Pulmonary artery endothelial cell (primary cell): ENCODE data around the gene RNASE8. TPM values are rescaled to one million over a fixed set of nuclear protein-coding genes. Genes with fewer than 3 reads are reported as not detected.
"Not testable (repeated sequence)": the region's sequence is repeated elsewhere in the genome, so short reads cannot be mapped to it uniquely, and the experiment has no call there.

Experiments
- DNase-seq: peaks from one replicate; pipeline ENCODE4 v3.0.0-alpha.2; 2011; ENCODE audit warnings: low read depth, low spot score
- total RNA-seq: library from RNA; depleted of rRNA; stranded (reverse); fragments of >200 nt; gene quantifications from 2 replicates; pipeline ENCODE4 v1.2.3, GENCODE V29; 2014

Gene RNASE8, protein sequence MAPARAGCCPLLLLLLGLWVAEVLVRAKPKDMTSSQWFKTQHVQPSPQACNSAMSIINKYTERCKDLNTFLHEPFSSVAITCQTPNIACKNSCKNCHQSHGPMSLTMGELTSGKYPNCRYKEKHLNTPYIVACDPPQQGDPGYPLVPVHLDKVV
- total RNA-seq: not detected in 2 replicates

DNA sequence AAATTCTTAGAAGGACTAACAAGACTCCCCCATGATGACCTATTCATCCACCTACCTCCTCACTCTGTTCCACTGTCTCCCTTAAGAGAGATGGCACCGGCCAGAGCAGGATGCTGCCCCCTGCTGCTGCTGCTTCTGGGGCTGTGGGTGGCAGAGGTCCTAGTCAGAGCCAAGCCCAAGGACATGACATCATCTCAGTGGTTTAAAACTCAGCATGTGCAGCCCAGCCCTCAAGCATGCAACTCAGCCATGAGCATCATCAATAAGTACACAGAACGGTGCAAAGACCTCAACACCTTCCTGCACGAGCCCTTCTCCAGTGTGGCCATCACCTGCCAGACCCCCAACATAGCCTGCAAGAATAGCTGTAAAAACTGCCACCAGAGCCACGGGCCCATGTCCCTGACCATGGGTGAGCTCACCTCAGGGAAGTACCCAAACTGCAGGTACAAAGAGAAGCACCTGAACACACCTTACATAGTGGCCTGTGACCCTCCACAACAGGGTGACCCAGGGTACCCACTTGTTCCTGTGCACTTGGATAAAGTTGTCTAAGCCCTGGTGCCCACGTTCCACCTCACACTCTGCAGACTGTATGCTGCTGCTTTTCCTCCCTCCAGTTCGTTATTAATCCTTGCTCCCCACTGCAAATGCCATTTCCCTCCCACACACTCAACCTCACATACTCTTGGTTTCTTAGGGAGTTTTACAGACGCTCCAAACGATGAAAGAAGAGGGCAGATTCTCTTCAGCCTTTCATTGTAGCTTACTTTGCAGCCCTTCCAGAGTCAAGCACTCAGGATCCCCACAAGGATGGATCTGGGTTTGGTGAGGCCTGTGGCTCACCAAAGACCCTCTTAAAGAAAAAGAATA lies at the start of gene RNASE8:
Gene RNASE8, plus strand, starts transcription at position 20 of the 873 bp plus-strand sequence. Its CDS starts 71 bp downstream, at position 91.
- no peak for DNase-seq

DNA sequence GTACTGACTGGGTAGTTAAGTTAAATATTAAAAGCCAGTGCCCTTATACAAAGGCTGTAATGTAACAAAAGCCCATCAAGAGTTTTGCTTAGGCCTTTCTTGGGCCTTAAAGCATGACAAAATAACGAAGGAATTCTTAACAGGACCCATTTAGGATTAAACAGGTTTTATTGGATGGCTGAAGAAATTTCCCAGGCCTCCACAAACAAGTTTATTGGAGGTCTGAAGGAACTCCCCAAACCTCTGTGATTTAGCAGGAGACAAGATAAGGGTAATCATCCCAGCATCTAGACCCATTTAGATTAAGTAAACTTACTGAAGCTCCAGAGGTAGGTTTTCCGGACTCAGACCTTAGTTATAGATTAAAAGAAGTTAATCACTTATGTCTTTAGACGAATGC lies 47.9 kb upstream of the RNASE8 start:
- not testable (repeated sequence) for DNase-seq

DNA sequence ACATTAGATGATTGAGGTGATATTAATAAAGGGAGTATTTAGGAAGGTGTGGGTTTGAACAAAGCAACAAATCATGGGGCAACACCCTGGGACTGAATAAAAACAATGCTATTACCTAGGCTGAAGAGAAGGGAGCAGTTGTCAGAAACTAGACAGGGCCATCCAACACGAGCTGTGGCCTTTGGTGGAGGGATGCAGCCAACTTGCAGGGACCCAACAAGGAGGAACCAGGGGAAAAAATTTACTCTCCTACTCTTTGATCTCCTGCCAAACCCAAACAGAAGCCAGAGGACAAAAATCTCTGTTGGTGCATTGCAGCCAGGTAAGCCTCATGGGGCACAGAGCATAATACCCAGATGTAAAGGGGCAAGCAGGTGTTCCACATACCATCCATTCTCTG lies 46.5 kb upstream of the RNASE8 start:
- DNase-seq: no peak

DNA sequence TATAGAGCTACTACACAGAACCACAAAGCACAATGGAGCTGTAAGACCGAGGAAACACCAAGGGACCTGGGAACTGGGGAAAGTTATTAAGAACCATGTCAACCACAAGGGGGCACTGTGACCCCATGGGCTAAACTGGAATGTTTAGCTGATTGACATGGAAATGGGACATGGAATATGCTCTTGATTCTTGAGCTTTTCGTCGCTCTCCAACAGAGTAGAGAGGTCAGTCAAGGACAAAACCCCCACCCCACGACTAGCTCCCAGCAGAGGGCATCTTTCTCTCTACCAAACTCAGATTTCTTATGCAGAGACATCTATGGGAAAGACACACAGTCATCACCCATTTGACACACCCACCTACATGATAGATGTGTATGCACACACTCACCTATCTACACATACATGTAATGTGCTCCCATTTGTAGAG lies 42.8 kb upstream of the RNASE8 start:
- peak; percentile 48 for DNase-seq

DNA sequence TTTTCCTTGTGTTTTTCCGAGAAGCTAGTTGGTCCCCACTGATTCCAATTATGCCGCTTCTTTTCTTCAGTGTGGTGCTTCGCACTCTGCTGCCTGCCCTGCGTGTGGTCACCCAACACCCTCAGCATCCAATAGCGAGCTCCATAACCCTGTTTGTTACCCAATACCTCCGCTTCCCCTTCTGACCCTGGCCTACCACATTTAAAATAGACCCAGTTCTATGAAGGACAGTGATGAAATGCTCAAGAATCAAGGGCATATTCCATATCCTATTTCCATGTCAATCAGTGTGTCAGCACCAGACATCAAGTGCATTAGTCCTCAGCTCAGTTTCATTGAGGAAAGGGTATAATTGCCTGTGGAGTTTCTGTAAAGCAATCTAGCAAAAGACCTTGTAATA lies 42.3 kb upstream of the RNASE8 start:
- DNase-seq: no peak

DNA sequence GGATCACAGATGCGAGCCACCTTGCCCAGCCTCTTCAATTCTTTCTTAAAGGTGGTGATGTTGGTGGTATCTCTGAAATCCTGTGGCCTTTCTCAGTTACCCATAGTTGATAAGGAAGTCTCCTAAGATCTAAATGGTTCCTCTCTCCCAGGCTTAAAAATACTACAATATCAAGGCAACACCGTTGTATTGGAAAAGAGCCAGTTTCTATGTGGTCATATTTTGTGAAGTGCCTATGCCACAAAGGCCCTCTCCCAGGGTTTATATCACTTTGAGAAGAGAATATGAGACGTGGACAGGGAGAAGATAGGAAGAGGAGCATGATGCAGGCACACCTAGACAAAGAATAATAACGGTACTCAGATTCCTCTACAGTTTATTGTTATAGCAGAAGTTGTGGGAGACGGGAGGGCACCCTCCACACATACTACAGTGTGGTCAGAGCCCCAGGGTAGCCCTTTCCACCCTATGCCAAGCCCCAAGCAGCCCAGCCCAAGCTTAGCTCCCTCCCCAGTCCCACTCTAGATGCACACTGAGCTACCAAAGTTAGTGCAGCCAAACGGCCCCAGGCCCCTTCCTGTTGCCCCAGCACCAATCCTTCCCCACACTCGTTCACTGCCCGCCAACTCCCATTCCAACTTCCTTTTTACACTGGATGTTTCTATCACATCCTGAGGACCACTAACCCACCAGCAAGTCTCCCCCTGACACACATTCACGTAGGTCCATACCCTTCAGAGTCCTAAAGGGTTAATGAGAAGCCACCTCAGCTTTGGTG lies 41.0 kb upstream of the RNASE8 start:
- DNase-seq: no peak

DNA sequence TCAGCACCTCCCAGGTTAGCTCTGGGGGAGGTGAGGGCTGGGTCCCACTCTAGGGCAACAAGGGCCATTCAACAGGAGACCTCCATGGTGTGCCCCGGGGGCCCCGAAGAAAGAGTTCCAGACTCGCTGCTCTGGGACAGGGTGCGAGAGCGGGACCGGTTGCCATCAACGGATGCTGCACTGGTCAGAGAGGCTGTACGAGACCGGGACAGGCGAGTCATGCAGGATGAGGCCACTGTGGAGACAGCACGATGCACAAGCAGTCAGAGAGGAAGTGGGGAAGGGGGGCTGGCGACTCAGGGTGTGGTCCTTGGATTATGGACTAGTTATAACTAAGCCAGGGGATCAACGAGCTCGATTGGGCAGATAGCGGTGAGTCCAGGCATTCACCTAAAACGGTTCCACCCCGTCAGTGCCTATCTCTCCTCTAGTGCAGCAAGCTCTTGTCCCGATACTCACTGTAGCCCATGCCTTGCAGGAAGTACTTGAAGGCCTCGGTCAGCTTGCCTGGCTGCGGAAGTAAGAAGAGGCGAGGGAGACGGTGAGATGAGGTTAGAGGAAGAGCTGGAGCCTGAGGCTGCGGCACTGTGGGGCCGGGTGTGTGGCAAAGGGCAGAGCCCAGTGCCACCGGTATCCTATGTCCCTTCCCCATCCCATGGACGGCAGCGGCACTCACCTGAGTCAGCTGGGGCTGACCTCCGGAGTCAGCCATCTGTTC lies 39.9 kb upstream of the RNASE8 start:
- no peak for DNase-seq

DNA sequence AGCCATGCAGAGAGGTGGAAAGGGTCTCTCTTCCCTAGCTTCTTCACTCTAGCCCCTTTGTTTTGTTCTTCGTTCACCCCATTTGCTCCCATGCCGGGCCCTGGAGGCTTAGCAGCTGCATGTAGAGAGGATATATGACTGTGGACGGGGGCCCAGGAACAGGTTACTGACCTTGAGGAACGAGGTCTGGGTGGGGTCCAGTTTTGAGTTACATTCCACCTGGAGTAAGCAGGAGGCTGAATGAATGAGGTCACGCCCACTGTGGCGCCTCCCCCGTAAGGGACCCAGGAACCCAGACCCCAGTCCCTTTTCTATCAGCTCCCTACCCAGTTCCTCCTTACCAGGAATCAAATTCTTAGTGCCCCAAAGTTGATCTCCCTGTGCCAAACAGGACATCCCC lies 39.3 kb upstream of the RNASE8 start:
- DNase-seq: no peak

DNA sequence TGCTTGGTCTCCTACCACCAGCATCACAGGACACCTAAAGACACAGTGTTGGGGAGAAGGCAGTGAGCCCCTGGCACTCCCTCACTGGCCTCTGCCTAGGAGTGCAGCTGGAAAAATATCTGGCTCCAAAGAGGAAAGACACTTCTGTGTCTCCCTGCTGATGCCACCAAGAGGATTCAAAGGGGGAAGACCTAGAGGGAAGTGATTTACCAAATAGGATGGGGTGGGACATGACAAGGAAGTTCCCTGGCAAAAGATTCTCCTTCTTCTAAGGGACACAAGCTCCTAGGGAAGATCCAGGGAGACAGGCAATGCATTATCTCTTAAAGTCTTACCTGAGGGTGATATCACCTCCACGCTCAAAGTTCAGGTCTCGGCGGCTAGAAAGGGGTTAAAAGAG lies 38.8 kb upstream of the RNASE8 start:
- DNase-seq: no peak

DNA sequence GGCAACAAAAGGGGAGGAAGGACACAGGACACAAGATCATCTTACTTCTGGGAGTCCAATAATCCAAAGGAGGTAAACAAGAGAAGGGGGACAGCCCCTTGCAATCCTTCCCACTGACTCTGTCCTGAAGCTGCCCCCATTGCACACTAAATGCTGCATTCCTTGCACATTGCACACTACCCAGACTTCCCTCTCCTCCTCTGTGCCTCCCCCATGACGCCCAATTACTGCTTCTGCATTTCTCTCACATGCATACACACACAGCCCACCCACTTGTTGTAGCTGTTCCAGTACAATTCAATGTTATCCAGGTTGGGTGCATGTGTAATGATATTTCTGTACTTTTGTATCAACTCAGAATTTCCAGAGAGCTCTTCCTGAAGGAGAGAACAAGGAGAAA lies 38.3 kb upstream of the RNASE8 start:
- DNase-seq: no peak

DNA sequence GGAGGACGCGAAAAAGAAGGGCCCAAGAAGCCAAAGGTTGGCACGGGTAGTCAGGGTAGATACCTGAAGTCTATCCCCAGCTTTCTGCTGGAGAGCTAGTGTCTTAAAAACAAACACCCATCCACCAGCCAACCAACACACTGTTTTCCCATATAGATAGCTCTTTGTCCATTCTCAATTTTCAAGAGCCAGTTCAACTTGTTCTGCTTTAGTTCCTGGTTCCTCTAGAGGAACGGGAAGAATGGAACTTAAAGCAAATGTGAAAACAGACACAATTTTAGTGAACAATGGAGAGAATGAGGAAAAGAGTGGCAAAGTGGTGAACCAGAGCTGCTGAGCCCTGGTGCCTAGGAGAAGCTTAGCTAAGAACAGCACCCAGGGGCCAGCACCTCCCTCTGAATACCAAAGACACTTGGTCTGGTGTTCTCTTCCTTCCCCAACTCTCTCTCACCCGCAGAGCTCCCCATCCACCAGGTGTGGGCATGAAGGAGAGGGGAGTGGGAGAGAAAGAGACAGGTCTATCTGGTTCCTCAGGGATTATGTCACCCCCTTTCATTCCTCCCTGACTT lies 36.6 kb upstream of the RNASE8 start:
- no peak for DNase-seq

DNA sequence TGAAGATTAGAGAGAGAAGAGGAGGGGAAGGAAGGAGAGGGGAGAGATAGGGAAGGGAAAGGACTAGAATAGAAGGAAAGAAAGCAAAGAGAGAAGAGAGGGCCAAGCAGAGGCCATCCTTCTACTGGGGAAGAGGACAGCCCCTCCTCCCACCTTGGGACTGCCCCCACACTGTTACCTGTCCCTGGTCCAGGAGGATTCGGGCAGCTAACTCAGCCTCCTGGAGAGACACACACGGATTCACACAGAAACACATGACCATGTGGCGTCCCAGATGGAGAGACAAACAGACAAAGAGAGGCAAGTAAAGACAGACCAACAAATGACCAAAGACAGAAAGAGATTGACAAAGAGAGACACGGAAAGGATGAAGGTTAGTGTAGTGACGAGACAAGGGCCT lies 34.9 kb upstream of the RNASE8 start:
- no peak for DNase-seq

DNA sequence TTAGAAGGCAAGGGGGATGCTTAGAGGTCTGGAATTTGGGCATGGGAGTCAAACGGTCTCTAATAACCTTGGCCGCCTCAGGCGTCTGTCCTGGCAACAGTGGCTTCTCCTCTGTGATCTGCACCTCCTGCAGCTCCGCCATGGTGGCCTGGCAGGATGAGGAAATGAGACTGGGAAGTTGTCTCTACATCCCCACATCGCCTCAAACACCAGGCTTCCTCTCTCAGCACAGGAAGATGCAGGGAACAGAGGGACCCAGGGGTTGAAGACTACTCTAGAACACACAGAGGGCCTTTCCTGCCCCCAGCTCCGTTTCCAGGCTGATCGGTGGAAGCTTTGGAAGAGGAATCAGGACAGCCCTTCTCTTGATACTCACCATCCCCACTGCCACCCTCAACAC lies 34.4 kb upstream of the RNASE8 start:
- DNase-seq: no peak

DNA sequence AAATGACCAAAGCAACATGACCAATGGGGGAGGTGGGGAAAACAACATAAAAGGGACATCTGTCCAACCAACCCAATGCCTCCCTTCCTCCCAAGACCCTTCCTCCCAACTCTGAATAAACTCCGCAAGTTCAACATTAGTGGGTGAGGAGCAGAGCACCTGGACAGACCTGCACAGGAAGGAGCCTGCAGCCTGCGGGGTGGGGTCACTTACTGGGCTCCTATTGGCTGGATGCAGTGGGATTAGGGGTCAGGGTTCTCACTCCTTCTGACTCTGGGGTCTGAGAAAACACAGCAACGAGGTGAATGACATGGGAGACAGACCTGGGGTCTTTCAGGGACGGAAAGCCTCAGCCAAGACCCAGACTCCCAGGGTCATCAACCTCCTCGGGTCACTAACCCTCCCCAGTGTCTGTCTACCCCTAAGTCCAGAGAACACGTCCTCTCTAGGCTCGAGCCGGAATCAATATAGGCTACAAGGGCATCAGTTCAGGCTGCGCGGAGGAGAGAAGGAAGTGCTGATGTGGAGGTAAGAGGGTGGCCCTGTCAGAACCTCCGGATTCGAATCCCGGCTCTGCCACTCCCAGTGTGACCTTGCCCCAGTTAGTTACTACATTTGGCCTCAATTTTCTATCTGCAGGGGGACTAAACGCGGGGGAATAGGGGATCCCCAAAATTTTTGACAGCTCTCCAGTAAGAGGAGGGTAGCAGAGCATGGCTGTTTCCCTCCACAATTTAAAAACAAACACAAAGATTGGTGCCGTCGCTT lies 33.6 kb upstream of the RNASE8 start:
- DNase-seq: no peak

DNA sequence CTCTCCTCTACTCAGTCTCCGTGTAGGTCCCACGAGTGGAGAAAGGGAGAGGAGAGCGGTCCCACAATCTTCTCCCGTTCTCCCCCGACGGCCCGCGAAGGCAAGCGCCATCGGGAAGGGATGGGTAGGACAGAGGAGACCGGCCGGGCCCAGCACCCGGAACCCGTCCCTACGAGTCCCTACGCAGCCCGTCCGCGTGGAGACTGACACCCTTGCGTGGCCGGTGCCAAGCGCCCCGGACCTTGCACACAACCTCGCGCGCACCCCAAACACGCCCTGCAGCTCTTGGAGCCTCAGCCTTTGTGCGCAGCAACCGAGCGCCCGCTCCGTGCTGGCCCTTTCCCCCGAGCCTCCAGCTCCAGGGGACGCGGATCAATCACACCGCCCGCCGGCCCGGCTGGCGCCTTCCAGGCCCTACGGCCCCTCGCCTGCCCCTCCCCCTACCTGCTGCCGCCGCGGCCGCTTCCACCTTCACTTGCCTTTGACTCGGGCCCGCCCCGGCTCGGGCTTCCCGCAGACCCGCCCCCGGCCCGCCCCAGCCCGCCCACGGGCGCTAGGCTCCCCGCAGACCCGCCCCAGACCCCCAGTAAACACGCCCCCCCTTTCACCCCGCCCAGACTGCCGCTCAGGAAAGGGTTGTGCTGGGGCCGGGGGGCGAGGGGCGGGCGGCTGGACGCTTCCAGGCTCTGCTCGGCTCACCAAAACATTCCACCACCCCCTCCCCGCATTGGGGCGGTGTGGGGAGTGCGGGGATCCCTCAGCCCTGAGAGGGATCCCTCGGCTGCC lies 32.8 kb upstream of the RNASE8 start, which contains the start of gene NDRG2:
Gene NDRG2, minus strand, starts transcription at position 477 of the 786 bp plus-strand sequence. CDS start 1,746 bp downstream, outside the sequence.
- DNase-seq: no peak

DNA sequence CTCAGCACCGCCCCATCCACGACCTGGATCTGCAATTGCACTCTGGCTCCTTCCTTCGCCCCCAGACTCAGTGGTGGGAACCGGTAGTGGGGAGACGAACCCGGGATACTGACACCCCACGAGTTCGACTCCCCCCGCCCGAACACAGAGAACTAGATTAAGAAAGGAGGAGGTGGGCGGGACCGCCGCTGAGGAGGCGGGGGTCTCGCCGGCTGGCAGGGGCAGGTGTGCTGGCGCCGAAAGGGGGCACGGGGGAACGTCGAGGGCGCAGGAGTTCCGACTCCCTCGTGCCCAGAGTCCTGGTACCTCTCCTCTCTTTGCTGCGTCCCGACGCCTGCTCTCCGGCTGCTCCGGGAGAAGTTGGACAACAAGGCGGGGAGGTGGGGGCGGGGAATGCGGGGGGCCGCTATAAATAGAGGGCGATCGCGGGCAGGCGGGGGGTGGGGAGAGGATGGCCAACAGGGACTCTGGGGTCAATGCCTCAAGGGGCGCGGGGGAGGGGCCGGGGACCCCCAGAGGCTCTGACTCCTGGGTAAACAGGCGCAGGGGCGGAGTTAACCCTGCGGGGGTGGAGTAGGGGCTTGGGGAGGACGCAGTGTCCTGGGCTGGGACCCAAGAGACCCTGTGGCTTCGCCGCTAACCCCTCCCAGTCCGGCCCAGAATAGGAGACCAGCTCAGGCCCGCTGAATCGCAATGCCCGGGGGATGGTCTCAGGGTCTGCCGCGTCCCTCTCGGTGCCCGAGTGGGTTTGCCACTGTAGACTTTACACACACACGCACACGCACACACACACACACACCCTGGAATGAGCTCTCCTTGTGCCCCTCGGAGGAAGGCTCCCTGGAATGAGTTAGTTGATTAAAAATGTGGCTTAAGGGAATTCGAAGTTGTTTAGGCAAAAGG lies 32.0 kb upstream of the RNASE8 start:
- DNase-seq: no peak

DNA sequence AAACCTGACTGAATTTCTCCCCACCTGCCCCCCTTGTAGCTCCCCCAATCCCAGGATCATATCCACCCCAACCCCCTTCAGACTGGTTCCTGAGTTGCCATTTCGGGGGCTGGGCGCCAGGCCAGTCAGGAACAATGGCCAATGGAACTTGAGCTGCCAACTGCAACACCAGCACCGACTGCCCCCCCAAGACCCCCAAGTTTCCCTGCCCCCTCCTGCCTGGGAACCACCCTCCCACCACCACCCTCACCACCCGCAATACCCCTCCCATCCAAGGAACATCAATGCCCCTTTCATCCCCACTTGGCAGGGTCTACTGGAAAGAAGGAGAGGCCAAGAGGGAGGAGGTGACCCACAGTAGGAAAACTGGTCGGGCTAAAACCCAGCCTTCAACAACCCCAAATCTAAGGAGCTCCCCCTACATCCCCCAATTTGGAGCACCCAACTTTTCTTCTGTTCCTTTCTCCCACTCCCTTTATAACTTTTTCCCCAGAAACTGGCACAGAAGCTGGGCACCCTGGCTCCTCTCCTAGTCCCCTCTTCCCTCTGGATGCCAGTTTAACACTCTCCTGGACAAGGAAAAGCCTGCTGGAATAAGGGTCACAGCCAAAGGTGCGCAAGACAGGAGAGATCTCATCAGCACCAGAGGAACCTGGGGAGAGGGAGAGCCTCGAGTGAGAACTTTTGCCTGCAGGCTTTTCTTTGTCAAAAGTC lies 31.2 kb upstream of the RNASE8 start:
- DNase-seq: no peak

DNA sequence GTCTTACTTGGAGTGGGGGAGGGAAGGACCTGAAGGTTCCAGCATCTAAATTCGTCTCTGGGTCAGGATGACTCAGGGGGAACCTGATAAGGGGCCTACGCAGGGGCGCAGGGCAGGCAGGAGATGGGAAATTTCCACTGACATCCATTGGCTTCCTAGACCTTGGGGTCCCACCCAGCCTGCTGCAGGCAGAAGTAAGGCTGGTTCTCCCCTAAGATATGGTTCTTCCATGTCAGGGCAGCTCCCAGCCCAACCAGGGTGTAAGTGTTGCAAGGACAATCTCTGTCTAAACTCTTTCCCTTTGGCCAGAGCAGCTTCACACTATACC lies 30.7 kb upstream of the RNASE8 start:
- DNase-seq: no peak
